ENCODE results near the gene SND1. TPM values are rescaled to one million over a fixed set of nuclear protein-coding genes. Genes with fewer than 3 reads are reported as not detected.
A peak's percentile ranks its signal among the peaks of the same experiment; 100 is the strongest.

The SND1 gene
- total RNA-seq, 4 donors from 2014 or later = 70.8 to 141 (median 85.7) TPM

GRCh38 chr7:127751490-127752448 is 99.8 kb downstream of the SND1 start:
- peak in 1 of 2 donors; percentile 7 for DNase-seq (ENCODE audit: low spot score in 2 of 2)
- H3K4me1 ChIP-seq = peaks cover 0 to 38% (median 4%) of the 10 kb centered on the region in 4 donors
- 81 to 88% methylated on average over 12 of the region's 12 CpGs for whole genome bisulfite sequencing, 2 donors
- H3K4me3 ChIP-seq = no peak overlapping the region
- no peak overlapping the region for H3K27ac ChIP-seq
- no peaks in the 10 kb centered on the region for H3K27me3 ChIP-seq
- H3K9me3 ChIP-seq = no peaks in the 10 kb centered on the region
- TF ChIP-seq, protein P1, sequence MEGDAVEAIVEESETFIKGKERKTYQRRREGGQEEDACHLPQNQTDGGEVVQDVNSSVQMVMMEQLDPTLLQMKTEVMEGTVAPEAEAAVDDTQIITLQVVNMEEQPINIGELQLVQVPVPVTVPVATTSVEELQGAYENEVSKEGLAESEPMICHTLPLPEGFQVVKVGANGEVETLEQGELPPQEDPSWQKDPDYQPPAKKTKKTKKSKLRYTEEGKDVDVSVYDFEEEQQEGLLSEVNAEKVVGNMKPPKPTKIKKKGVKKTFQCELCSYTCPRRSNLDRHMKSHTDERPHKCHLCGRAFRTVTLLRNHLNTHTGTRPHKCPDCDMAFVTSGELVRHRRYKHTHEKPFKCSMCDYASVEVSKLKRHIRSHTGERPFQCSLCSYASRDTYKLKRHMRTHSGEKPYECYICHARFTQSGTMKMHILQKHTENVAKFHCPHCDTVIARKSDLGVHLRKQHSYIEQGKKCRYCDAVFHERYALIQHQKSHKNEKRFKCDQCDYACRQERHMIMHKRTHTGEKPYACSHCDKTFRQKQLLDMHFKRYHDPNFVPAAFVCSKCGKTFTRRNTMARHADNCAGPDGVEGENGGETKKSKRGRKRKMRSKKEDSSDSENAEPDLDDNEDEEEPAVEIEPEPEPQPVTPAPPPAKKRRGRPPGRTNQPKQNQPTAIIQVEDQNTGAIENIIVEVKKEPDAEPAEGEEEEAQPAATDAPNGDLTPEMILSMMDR (IDR thresholded peaks at IDR 0.05) = no peak
- TF ChIP-seq EP300 (IDR thresholded peaks at IDR 0.05) (no peak), POLR2A (IDR thresholded peaks at IDR 0.05) (no peak)
- H3K36me3 ChIP-seq = no peaks in the 10 kb centered on the region

- no peak overlapping the region for H3K27ac ChIP-seq
- DNase-seq (ENCODE audit: low spot score in 2 of 2) = no peak
- peaks cover 0 to 38% (median 4%) of the 10 kb centered on the region in 4 donors for H3K4me1 ChIP-seq
- 27 to 40% methylated on average over 1 of the region's 1 CpG for WGBS, 2 donors
- no peak overlapping the region for H3K4me3 ChIP-seq
- H3K9me3 ChIP-seq = no peaks in the 10 kb centered on the region
- no peaks in the 10 kb centered on the region for H3K27me3 ChIP-seq
- no peak for TF ChIP-seq EP300 (IDR thresholded peaks at IDR 0.05)
- TF ChIP-seq, protein P1 (IDR thresholded peaks at IDR 0.05) = no peak
- TF ChIP-seq POLR2A (IDR thresholded peaks at IDR 0.05) = no peak
- H3K36me3 ChIP-seq = no peaks in the 10 kb centered on the region
These were observed 100.8 kb downstream of the SND1 start for GRCh38 chr7:127752829-127753228.

- Histone ChIP-seq H3K27me3 (no peaks in the 10 kb centered on the region), H3K9me3 (no peaks in the 10 kb centered on the region), H3K27ac (no peak overlapping the region), H3K4me3 (no peak overlapping the region), H3K4me1 (peaks cover 0 to 38% (median 4%) of the 10 kb centered on the region in 4 donors), H3K36me3 (no peaks in the 10 kb centered on the region)
- peak; percentile 16 to 20 for DNase-seq (ENCODE audit: low spot score in 2 of 2)
- TF ChIP-seq POLR2A (IDR thresholded peaks at IDR 0.05) (no peak), EP300 (IDR thresholded peaks at IDR 0.05) (no peak)
- TF ChIP-seq, protein P1 (IDR thresholded peaks at IDR 0.05) = no peak
These were observed 102.5 kb downstream of the SND1 start for GRCh38 chr7:127754457-127754856.

DNA sequence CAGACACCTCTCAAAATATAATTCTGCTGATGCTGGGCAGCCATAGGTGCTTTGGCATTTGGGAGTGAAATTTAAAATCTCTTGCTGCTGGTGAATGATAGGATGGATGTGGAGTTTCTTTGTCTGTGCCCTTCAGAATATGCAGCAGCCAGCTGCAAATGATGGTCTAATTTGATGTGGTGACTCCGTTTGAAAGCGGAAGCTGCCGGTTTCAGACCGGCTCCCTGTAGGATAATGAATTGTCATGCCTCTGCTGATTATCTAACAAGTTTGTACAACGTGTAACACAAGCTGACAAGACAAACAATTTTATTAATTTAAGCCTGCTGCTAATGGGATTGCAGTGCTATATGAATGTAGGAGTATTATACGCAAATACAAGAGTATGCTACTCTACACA is 103.5 kb downstream of the SND1 start:
- Histone ChIP-seq H3K36me3 (no peaks in the 10 kb centered on the region), H3K9me3 (no peaks in the 10 kb centered on the region), H3K4me1 (peaks cover 0 to 38% (median 4%) of the 10 kb centered on the region in 4 donors), H3K4me3 (no peak overlapping the region), H3K27ac (no peak overlapping the region), H3K27me3 (no peaks in the 10 kb centered on the region)
- DNase-seq (ENCODE audit: low spot score in 2 of 2) = no peak
- 67 to 72% methylated on average over 6 of the region's 6 CpGs for WGBS, 2 donors
- TF ChIP-seq, protein P1 (IDR thresholded peaks at IDR 0.05) = no peak
- TF ChIP-seq POLR2A (IDR thresholded peaks at IDR 0.05) (no peak), EP300 (IDR thresholded peaks at IDR 0.05) (no peak)

DNA sequence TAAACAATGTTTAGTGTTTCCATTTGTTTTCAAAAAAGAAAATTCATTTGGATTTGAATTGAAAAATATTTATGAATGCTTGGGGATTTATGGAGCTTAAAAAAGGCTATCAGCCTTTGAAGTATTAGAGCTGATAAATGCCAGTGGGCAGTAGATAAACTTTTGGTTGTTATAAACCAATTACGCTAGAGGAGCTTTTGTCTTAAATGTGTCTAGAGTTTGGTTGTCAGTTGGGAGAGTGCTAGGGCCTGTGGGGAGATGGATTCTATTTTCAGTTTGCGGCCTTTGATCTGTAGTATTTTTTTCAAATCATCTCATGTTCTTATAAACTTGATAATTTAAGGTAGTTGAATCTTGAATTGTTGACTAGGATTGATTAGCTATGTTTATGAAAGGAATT is 104.0 kb downstream of the SND1 start:
- Histone ChIP-seq H3K36me3 (no peaks in the 10 kb centered on the region), H3K27me3 (no peaks in the 10 kb centered on the region), H3K4me3 (no peak overlapping the region), H3K4me1 (peaks cover 0 to 35% (median 4%) of the 10 kb centered on the region in 4 donors), H3K27ac (no peak overlapping the region), H3K9me3 (no peaks in the 10 kb centered on the region)
- no peak for DNase-seq (ENCODE audit: low spot score in 2 of 2)
- WGBS, 2 donors = 89 to 92% methylated on average over 2 of the region's 2 CpGs
- TF ChIP-seq, protein P1 (IDR thresholded peaks at IDR 0.05) = no peak
- TF ChIP-seq EP300 (IDR thresholded peaks at IDR 0.05) (no peak), POLR2A (IDR thresholded peaks at IDR 0.05) (no peak)
